NB4 (cell line): ENCODE measurements around the gene RETREG2.

Experiments used
- DNase-seq: peaks from one replicate; pipeline ENCODE4 v3.0.0; 2010; ENCODE audit warnings: low read depth
- H3K4me3 ChIP-seq: one replicate; pipeline ENCODE4 v1.5.1; 2011; ENCODE audit warnings: mild to moderate bottlenecking, low read depth, low read length, moderate library complexity
- CTCF ChIP-seq: IDR thresholded peaks from one replicate; pipeline ENCODE4 v1.5.1; 2012; ENCODE audit warnings: low read depth, low read length
- MAX ChIP-seq: IDR thresholded peaks from 2 replicates; pipeline ENCODE4 v1.6.1; 2011; ENCODE audit warnings: low read depth, low read length
- MYC ChIP-seq: IDR thresholded peaks from 2 replicates; pipeline ENCODE4 v1.6.1; 2011; ENCODE audit warnings: low read depth, low read length
- POLR2A ChIP-seq: IDR thresholded peaks from 2 replicates; pipeline ENCODE4 v1.6.1; 2011; ENCODE audit warnings: mild to moderate bottlenecking; ENCODE audit not compliant: insufficient read length; ENCODE audit errors: extremely low read depth

Gene RETREG2

GRCh38 chr2:219218217-219218731 lies 40.2 kb downstream of the RETREG2 start:
- no peak overlapping the region for H3K4me3 ChIP-seq
- TF ChIP-seq POLR2A (no peak), CTCF (no peak), MAX (no peak), MYC (no peak)
- no peak for DNase-seq

- no peak within 1 kb of the TSS for H3K4me3 ChIP-seq
Measured at GRCh38 chr2:219218732-219219701, 40.9 kb downstream of the RETREG2 start, which contains the start of gene ABCB6. Gene ABCB6, minus strand, starts transcription at chr2:219218958. Its CDS starts 285 bp downstream, at chr2:219218673.

GRCh38 chr2:219219784-219220532 lies 41.9 kb downstream of the RETREG2 start:
- TF ChIP-seq MYC (no peak), POLR2A (no peak), MAX (no peak), CTCF (no peak)
- H3K4me3 ChIP-seq = no peak overlapping the region
- no peak for DNase-seq

More at GRCh38 chr2:219218732-219219701, 40.9 kb downstream of the RETREG2 start, which contains the start of gene ABCB6:
- DNase-seq = no peak
- TF ChIP-seq MYC (no peak), MAX (no peak), CTCF (no peak)

GRCh38 chr2:219220652-219221402 lies 42.8 kb downstream of the RETREG2 start:
- no peak overlapping the region for H3K4me3 ChIP-seq
- no peak for TF ChIP-seq CTCF
- no peak for TF ChIP-seq POLR2A
- no peak for DNase-seq

- no peak overlapping the region for H3K4me3 ChIP-seq
- TF ChIP-seq CTCF = no peak
- TF ChIP-seq MAX = no peak
- TF ChIP-seq MYC = no peak
- no peak for TF ChIP-seq POLR2A
- no peak for DNase-seq
Measured at GRCh38 chr2:219221957-219222518, 44.0 kb downstream of the RETREG2 start.
